ENCODE measurements around the gene SLC35A5.

The SLC35A5 gene

DNA sequence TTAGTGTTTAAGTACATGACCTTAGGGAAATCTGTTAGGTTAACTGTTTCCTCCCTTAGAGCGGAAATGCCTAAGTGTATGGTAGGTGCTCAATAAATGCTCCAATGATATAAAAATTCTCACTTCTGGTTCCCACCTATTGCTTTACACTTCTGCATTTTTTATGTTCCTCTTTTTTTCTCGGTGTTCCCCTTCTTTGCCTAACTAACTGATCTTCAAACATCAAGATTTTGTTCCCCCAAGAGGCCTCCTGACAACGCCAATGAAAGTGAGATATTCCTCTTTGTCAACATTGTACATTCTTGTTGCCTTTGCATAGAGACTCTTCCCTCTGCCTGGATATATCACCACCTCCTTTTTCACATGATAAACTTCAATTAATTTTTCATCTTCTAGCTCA, 17.4 kb downstream of the SLC35A5 start:
- DNase-seq = no peak

DNA sequence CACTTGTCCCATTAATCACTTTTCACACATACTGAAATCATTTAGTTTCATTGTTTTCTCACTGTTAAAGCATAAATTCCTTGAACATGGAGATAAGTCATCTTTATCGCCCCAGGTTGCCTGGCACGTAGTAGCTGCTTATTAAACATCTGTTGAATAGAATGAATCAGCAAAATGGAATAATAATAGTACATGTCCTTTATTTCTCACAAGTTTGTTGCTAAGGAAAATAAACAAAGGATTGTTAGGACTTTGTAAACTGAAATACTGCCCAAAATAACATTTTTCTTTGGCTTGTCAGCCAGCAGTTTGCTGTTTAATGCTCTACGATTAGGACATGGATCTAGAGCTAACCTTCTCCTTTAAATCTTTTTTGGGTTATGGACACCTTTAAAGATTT, 17.9 kb downstream of the SLC35A5 start:
- DNase-seq = no peak

DNA sequence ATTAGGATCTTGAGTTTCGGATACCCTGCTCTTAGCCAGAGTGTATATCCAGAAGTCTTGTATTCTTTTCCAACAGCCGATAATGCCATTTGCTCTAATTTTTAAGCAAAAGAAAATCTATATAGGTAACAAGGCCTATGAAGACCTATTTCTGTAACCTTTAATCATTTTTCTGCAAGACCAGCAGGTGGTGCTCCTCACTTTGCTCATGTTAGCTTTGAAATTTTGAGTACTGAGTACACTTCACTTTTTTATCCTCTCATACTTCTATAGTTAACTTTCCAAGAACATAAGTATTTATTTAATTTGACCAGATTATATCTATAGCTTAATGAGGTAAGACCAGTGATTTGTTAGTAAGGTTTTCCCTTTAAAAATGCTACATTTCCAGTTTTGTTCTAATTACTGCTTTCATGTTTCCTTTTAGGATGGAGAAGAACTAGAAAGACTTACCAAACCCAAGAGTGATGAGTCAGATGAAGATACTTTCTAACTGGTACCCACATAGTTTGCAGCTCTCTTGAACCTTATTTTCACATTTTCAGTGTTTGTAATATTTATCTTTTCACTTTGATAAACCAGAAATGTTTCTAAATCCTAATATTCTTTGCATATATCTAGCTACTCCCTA, 20.5 kb downstream of the SLC35A5 start:
- DNase-seq = no peak

DNA sequence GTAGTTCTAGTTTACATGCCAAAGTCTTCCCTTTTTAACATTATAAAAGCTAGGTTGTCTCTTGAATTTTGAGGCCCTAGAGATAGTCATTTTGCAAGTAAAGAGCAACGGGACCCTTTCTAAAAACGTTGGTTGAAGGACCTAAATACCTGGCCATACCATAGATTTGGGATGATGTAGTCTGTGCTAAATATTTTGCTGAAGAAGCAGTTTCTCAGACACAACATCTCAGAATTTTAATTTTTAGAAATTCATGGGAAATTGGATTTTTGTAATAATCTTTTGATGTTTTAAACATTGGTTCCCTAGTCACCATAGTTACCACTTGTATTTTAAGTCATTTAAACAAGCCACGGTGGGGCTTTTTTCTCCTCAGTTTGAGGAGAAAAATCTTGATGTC, 21.3 kb downstream of the SLC35A5 start:
- DNase-seq = no peak

DNA sequence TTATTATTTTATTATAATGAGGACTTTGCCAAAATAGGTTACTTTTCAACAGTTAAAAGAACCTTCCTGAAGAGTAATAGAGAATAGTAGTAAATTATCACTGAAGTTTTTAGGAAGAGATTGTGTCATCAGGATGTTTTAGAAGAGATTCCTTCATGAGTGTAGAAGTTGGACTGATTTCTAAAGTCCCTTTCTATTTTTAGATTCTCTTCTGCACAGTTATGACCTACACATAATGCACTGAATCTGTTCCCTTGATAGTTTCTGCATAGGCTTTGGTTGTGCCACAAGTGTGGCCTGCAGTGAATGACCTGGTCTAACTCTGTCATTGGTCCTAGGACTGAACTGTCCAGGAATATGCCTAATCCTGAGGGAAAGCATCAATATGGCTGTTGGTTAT, 23.9 kb downstream of the SLC35A5 start:
- DNase-seq = no peak

DNA sequence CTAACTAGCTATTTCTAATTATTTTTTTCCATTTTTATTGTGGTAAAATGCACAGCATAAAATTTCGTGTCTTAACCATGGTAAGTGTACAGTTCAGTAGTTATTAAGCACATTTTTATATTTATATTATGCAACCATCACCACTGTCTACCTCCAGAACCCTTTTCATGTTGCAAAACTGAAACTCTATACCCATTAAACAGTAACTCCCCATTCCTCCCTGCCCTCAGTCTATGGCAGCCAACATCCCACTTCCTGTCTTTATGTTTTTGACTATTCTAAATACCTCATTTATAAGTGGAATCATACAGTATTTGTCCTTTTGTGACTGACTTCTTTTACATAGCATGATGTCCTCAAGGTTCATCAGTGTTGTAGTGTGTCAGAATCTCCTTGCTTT, 25.5 kb downstream of the SLC35A5 start:
- no peak for DNase-seq

DNA sequence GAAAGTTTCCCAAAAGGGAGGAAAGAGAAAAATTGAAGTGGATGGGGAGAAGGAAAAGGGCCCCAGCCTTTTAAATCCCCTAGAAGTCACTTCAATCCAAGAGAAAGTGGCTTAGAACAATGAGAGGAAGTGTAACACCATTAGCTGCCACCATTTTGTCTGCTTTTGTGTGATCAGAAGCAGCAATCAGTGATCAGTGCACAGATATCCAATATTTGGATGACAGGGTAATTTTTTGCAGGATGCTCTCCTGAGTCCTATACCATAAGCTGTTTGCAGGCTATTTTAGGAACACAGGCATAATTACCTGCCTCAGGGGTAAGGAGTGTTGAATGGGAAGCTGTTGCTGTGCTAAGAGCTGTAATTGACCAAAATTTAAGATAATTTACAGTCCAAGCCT, 31.4 kb downstream of the SLC35A5 start:
- no peak for DNase-seq

DNA sequence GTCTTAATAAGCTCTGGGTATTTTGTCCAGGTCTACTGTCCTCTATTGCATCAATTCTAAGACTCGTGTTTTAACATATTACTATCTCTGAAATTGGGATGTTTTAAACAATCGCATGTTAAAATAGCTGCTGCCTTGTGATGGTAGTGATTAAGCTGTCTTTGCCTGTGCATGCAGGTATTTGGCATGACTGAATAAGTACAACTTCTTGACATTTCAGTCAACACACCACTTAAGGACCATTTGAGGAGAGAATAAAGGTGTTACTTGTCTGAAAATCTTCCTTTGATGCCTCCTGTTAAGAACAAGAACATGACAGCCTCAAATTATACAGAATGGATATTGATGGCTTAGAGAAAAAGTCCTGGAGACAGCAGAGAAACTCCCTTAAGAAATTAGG, 33.0 kb downstream of the SLC35A5 start:
- DNase-seq = no peak

DNA sequence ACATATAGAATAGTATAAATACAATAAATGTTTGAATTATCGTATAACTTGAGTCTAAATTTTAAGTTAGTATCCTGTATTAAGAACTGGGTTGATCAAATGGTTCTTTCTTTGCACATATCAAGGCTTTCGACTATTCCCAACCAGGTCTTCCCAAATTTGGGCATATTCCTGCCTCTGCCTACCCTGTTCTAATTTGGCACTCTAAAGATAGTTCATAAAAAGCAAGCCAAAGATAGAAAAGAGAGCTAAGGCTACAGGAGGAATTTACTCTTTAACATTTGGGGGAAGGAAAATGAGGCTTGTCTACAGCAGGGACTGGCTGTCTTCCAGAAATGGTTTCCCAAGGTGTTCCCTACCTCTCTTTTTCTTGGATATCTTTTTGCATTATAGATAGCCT, 36.1 kb downstream of the SLC35A5 start:
- DNase-seq = no peak

DNA sequence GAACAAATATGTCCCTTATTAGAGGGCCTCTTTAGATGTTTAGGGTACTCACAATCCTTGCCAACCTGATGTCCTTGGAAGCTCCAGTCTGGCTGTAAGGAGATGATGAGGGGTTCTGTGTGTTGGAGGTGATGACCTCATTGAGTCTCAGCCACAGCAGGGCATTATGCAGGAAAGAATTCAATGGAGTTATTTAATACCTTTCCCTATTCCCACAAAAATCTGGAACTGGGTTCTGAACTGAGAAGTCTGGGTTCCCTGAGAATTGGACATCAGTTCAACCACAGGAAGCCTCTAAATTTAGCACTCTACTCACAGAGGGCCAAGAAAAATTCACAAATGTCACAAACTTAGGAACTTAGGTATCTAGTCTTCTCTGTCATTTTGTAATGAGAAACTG, 36.9 kb downstream of the SLC35A5 start:
- no peak for DNase-seq

DNA sequence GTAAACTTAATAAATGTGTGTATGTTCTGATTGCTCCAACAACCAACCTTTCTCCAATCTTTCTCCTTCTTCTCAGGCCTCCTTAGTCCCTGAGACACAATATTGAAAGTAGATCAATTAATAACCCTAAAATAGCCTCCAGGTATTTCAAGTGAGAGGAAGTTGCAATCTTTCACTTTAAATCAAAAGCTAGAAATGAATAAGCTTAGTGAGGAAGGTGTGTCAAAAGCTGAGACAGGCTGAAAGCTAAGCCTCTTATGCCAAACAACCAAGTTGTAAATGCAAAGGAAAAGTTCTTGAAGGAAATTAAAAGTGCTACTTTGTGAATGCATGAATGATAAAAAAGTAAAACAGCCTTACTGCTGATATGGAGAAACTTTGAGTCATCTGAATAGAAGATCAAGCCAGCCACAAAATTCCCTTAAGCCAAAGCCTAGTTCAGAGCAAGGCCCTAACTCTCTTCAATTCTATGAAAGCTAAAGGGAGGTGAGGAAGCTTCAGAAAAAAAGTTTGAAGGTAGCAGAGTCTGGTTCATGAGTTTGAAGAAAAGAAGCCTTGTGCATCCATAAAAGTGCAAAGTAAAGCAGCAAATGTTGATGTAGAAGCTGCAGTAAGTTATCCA, 40.5 kb downstream of the SLC35A5 start:
- no peak for DNase-seq

DNA sequence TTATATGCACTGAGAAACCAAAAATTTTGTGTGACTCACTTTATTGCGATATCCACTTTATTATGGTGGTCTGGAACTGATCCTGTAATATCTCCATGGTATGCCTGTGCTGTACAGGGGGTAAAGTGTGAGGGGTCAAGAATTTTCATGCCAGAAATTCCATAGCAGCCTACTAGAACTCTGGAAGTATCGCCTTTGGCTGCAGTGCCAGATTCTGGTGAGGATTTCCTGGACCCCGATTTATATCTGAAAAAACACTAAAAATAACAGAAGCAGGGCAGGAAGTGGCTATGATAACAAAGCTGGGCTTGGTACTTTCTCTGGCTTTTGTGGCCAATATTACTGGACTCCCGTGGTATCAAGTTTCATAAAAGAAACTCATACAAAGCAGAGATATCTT, 42.7 kb downstream of the SLC35A5 start:
- no peak for DNase-seq

DNA sequence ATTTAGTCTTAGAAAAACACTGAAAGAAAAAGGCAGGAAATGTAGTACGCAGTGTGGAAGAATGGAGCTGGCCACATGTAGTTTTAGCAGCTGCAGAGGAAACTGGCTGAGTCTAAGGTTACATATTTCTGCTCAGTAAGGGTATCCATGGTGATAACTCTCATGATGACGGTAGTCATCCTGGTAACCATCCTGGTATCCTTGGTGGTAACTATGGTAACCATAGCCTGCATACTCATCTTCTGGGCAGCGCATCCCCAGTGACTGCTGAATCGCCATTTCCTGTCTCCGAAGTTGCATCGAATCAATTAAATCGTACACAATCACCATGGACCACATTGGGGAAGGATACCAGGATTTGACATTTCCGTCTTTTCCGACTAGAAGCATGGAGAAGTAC, 43.4 kb downstream of the SLC35A5 start:
- DNase-seq = no peak

DNA sequence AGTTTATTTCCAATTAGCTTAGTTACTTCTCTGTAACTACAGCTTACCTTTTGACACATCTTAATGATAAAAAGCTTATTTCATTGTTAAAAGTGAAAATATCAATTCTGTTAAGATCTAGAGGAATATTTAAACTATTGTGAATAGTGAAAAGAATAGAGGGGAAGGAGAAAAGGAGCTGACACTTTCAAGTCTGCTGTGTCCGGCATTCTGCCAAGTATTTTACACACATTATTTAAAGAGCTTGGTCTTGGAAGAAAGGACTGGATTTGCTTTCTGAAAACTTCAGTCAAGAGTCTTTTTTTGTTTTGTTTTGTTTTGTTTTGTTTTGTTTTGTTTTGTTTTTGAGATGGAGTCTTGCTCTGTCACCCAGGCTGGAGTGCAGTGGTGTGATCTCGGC, 44.3 kb downstream of the SLC35A5 start:
- no peak for DNase-seq

DNA sequence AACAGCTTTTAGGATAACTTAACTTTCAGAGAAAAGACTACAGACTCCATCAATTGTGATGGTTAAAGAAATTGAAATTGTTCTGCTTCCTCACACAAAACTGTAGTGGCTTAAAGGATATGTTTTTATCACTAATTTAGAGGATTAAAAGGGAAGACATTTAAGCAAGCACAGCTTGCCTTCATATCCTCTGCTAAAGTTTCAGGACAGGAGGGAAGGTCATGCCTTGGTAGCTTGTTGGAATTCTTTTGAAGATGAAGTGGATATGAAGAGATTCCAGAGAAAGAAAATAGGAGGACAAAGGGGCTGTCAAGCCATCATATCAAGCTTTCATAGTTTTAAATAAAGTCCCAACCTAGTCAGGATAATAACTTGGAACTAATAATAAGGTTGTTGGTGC, 46.0 kb downstream of the SLC35A5 start:
- DNase-seq = no peak

DNA sequence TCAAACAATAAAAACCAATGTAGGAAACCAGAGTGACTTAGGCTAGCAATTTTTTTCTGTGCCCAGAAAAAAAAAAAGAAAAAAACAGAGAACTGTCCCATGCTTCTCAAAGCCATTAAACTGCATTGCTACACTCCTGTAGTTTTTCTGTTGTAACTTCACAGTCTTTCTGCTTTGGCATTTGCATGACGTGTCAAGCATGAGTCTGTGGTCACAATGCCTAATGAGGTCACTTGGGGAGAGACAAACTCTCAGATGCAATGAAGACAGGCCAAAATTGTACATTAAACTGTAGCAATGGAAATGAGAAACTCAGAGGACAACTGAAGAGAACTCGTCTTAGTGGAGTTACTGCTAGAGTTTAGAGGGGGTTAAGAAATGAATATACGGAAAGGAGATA, 48.3 kb downstream of the SLC35A5 start:
- no peak for DNase-seq

DNA sequence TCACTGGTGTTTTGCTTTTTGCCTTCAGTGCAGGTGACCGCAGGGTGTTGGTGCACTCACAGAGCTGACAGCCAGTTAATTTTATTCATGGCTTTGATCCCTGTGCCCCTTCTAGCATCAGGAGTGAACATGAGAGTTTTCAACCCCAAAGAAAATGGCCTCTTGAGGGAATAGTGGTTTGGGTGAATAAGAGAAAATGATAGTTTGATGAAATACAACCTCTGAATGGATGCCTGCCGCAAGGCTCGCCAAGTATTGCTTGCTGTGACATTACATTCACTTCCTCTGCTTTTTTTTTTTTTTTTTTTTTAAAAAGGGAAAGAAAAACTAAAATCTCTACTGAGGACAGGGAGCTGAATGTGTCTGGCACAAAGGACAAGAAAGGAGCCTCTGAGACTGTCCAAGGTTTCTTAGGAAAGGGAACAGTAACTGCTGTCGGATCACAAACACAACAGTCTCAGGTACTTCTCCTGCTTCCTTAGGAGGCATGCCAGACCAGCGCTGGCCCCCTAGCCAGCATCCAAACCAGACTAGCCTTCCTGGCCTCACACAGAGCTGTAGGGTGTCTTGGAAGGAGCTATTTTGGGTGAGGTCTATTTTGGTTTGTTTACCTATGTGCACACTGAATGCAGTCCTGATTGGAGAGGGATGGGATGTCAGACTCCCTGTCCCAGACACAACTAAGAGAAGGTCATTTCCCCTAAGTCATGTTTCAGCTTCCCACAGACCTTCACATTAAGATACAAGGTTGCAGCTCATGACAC, 50.1 kb downstream of the SLC35A5 start:
- no peak for DNase-seq

DNA sequence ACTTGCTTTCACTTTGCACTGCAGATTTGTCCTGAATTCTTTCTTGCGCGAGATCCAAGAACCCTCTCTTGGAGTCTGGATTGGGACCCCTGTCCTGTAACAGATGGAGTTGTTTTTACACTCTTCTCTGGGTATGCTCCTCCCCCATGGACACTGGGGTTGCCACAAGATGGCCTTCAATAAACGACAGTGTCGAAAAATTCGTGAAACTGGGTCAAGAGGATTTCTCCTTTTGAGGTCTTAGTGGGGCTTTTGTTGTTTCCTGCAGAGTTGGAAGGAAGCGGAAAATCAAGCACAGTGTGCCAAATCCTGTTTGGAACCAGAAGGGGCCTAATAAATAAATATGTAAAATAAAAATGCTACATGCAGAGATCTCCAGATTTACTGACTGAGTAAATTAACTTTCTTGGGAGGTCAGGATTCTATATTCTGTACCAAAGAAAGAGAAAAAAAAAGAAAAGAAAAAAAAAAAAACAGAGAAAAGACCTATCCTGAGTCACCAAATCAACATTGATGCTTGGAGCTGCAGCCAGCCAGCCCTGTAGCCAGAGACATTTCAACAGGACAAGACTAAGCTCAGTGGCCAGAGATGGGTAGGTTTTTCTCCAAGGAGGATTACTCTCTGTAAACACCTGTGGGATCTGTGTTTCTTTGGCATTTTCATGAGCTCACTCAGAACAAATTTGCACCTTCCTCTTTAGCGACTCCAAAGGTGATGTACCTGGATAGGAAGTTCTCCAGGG, 54.3 kb downstream of the SLC35A5 start:
- no peak for DNase-seq

DNA sequence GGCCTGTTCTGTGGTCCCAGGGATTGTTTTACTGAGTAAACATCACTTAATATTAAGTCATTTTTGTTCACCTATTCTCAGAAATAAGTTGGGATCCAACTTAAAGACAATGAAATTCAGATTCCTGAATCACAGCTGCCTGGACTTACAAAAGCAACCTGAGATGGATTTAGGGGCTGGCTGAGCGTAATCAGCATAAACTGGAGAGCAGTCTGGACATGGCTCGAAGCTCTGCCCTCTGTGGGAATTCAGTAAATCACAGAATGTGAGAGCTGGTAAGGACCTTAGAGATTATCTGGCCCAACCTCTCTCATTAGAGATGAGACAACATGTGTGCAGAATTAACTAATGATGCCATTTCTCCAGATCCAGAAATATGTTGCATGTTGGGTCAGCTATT, 55.4 kb downstream of the SLC35A5 start:
- DNase-seq = no peak

DNA sequence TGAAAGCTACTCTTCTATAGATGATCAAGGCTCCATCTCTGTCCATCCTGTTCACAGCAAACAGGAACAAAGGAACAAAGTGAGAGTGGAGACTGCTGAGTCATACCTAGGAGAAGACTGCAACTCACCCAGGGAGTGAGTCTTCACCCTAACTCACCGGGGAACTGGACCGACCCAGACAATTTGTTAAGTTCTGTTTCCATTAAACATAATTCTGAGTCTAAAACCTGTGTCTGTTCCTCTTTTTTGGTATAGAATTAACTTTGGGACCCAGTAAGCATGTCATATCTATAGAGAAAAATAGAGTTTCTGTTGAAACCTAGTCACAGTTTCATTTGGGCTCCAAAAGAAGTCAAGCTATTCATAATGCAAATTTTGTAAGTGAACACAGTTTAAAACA, 57.5 kb downstream of the SLC35A5 start:
- no peak for DNase-seq

DNA sequence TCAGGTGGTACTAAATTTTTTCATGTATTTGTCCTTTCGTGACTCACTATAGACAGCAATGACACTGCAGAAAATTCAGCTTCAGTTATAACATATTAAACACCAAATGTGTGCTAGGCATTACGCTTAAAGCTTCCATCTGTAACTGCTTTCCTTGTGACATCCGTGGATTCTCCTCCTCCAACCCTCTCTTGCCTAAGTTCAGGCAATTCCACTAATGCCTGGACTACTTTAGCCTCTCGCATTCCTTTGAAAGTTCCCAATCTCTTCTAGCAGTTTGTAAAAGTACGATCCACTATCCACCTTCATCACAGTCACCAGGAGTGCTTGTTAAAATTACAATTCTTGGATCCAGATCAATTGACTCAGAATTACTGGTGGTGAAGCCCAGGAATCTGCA, 61.4 kb downstream of the SLC35A5 start:
- no peak for DNase-seq

DNA sequence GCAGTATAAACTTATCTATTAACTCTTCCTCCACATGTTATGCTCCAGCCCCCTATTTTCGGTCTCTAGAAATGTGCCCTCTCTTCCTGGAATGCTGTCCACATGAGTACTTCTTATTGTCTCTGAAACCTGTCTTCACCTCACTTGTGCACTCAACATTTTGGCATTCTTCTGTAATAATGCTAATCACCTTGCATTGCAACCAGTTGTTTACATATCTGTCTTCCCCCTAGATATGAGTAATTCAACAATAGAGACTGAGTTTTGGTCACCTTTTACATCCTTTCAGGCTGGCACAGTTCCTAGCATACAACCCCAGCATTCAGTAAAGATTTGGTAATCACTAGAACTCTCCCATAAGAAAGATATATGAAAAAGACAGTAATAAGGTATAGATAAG, 61.9 kb downstream of the SLC35A5 start:
- no peak for DNase-seq

DNA sequence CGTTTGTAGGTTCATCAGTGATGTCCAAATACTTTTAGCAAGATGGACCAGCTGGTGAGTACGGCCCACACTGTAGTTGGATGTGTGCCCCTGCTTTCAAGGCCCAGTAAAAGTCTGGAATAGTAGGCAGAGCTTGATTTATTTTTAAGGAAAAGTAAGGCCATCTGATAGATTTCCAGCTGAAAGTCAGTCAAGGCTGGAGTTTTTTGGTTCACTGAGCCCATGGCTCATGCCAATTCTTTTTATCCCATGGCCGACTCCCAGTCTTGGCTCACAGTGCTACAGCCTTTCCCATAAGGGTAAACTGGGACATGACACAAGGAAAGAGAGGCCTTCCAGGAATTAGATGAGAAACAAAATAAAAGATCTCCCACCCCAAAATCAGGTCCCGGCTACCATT, 65.6 kb downstream of the SLC35A5 start:
- no peak for DNase-seq

DNA sequence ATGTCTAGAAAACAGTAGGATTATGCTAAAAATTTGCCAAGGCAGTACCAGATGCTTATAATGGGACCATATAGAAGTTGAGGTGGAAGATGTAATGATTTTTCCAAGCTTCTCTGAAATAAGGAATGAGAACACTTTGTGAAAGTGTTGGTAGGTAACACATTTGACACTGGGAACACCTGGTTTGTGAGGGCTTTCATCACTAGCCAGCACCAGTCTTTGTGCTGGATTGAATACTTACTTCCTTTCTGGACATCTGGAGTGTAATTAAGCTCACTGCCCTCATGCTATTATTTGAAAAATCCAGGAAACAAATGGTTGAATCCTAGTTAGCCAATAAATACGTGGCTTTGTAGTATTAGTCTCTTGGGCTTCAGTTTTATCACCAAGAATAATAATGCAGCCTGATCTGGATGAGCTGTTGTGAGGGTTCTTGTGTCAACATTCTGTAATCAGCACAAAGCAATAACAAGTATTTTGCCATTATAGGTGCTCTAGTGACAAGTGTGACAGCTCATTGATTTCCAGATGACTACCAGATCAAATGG, 66.1 kb downstream of the SLC35A5 start:
- no peak for DNase-seq

Measured in retina (tissue), 1 donor.